GM21381 (cell line): ENCODE results near the gene PDGFA.

Experiments used
- ATAC-seq: cut with Tn5 transposase; IDR thresholded peaks from one replicate; pipeline ENCODE4 v1.9.1; 2021; ENCODE audit warnings: mild to moderate bottlenecking, moderate library complexity; ENCODE audit not compliant: unreplicated experiment

Gene PDGFA

GRCh38 chr7:475951-476441, 43.6 kb downstream of the PDGFA start:
- ATAC-seq = no peak

- no peak for ATAC-seq
These were observed 44.3 kb downstream of the PDGFA start for GRCh38 chr7:475425-475728.

GRCh38 chr7:474605-475424, 44.8 kb downstream of the PDGFA start:
- ATAC-seq = no peak

GRCh38 chr7:473870-474604, 45.6 kb downstream of the PDGFA start:
- ATAC-seq = no peak

- no peak for ATAC-seq
These were observed 46.4 kb downstream of the PDGFA start for GRCh38 chr7:473211-473734.

- ATAC-seq = no peak
These were observed 47.0 kb downstream of the PDGFA start for GRCh38 chr7:472640-472957.

GRCh38 chr7:471866-472639, 47.6 kb downstream of the PDGFA start:
- ATAC-seq = no peak

GRCh38 chr7:471191-471865, 48.3 kb downstream of the PDGFA start:
- no peak for ATAC-seq

- no peak for ATAC-seq
These were observed 50.1 kb downstream of the PDGFA start for GRCh38 chr7:469563-469961.

- no peak for ATAC-seq
These were observed 50.7 kb downstream of the PDGFA start for GRCh38 chr7:468681-469562.

- ATAC-seq = no peak
These were observed 51.6 kb downstream of the PDGFA start for GRCh38 chr7:467856-468545.

GRCh38 chr7:467393-467828, 52.2 kb downstream of the PDGFA start:
- ATAC-seq = no peak

GRCh38 chr7:466465-467191, 53.0 kb downstream of the PDGFA start:
- no peak for ATAC-seq

GRCh38 chr7:465710-466400, 53.8 kb downstream of the PDGFA start:
- no peak for ATAC-seq

GRCh38 chr7:464454-465401, 54.9 kb downstream of the PDGFA start:
- ATAC-seq = no peak

GRCh38 chr7:463817-464453, 55.7 kb downstream of the PDGFA start:
- ATAC-seq = no peak
